HTERT RPE-1 (cell line): ENCODE measurements around the gene NAA50.

Experiments
- in situ Hi-C: fragments of 300-500 bp; cut with MboI; formaldehyde crosslinking; loops from 4 replicates; pipeline ENCODE4 v1.14.3; 2020; ENCODE audit warnings: low sequenced_read_pairs

Gene NAA50

GRCh38 chr3:113690482-113690881 is 55.6 kb downstream of the NAA50 start:
- in situ Hi-C loops: no loop called here

GRCh38 chr3:113685956-113686721 is 59.9 kb downstream of the NAA50 start:
- in situ Hi-C loops: no loop called here

GRCh38 chr3:113685124-113685523 is 60.9 kb downstream of the NAA50 start:
- in situ Hi-C loops: no loop called here

- in situ Hi-C loops: no loop called here
These were observed 61.7 kb downstream of the NAA50 start for GRCh38 chr3:113684271-113684819.

- in situ Hi-C loops: no loop called here
These were observed 67.3 kb downstream of the NAA50 start for GRCh38 chr3:113678773-113679172.

- in situ Hi-C loops: no loop called here
These were observed 68.3 kb downstream of the NAA50 start for GRCh38 chr3:113677737-113678136.

GRCh38 chr3:113676261-113676660 is 69.8 kb downstream of the NAA50 start:
- in situ Hi-C loops: no loop called here

- in situ Hi-C loops: no loop called here
These were observed 72.5 kb downstream of the NAA50 start for GRCh38 chr3:113673593-113673992.

- in situ Hi-C loops: no loop called here
These were observed 78.0 kb downstream of the NAA50 start for GRCh38 chr3:113668015-113668414.
